K562 (cell line): ENCODE results near the gene FUT6. TPM values are rescaled to one million over a fixed set of nuclear protein-coding genes. Genes with fewer than 3 reads are reported as not detected.

Experiments
- CBFA2T2 ChIP-seq: fragments of 450-650 bp; conservative IDR thresholded peaks from 2 replicates; pipeline ENCODE4 v1.6.1; 2017; ENCODE audit warnings: mild to moderate bottlenecking
- ELF1 ChIP-seq: fragments of 200-800 bp; sonication (Bioruptor generic); IDR thresholded peaks from 2 replicates; pipeline ENCODE4 v1.6.1; 2016; ENCODE audit warnings: missing genetic modification characterization, missing compliant biosample characterization
- MXI1 ChIP-seq: IDR thresholded peaks from 2 replicates; pipeline ENCODE4 v1.6.1; 2011; ENCODE audit warnings: low read depth, mild to moderate bottlenecking, improper control_type of control experiment, low read length
- NCOA1 ChIP-seq: fragments of 450-650 bp; IDR thresholded peaks from 2 replicates; pipeline ENCODE4 v1.6.1; 2016; ENCODE audit warnings: low read depth
- NR2C1 ChIP-seq, 2 experiments: fragments of 450-650 bp; IDR thresholded peaks; 2 replicates each; pipeline ENCODE4 v1.6.1; 2017; ENCODE audit warnings: mild to moderate bottlenecking in 2 of 2, antibody characterized with exemption in 1 of 2, inconsistent platforms in 1 of 2, missing compliant biosample characterization in 1 of 2, missing genetic modification characterization in 1 of 2
- POU5F1 ChIP-seq: fragments of 150-350 bp; IDR thresholded peaks from 2 replicates; pipeline ENCODE4 v1.6.1; 2014; ENCODE audit warnings: borderline replicate concordance, low read length, low read depth, mild to moderate bottlenecking; ENCODE audit not compliant: partially characterized antibody
- SAP30 ChIP-seq: fragments of 200-600 bp; sonication (generic); IDR thresholded peaks from 2 replicates; pipeline ENCODE4 v1.6.1; 2012; ENCODE audit warnings: borderline replicate concordance, low read depth, mild to moderate bottlenecking, moderate library complexity, low read length, control low read depth, inconsistent platforms; ENCODE audit not compliant: insufficient read depth, poor library complexity, severe bottlenecking
- TAF9B ChIP-seq: fragments of 450-650 bp; IDR thresholded peaks from 2 replicates; pipeline ENCODE4 v1.6.1; 2018; ENCODE audit warnings: mild to moderate bottlenecking; ENCODE audit not compliant: partially characterized antibody
- TBP ChIP-seq: optimal IDR thresholded peaks from 2 replicates; pipeline ENCODE3; 2011; ENCODE audit warnings: low read depth, low read length, improper control_type of control experiment
- polyA plus RNA-seq, 8 experiments: library from polyadenylated mRNA; depleted of rRNA in 4 of 8; stranded (reverse) in 5 of 8; unstranded in 3 of 8; fragments of >200 nt; fragmentation: Nextera tagmentation in 2 of 8; fragmentation: Illumina TruSeq in 1 of 8; extraction: Ambion mirVana in 2 of 8; extraction: Trizol in 1 of 8; gene quantifications; 2 replicates each; pipeline versions ENCODE4 v1.2.1 to v1.2.3, GENCODE V29; 2011 to 2014; ENCODE audit warnings: inconsistent platforms in 1 of 8, missing spikeins in 1 of 8
- total RNA-seq, 7 experiments: library from RNA; depleted of rRNA in 6 of 7; stranded (reverse); fragments of >200 nt in 6 of 7; fragmentation: Illumina TruSeq in 2 of 7; extraction: Trizol in 2 of 7; gene quantifications; 2 replicates each; pipeline versions ENCODE4 v1.2.1 to v1.2.3, GENCODE V29; 2011 to 2021; ENCODE audit warnings: low replicate concordance in 1 of 7
- TF ChIP-seq, protein P1 (sequence below), 2 experiments: fragments of 150-350 bp in 1 of 2; IDR thresholded peaks; 2 replicates each; pipeline ENCODE4 v1.6.1; 2012 to 2016; ENCODE audit warnings: low read depth in 2 of 2, low read length in 2 of 2, mild to moderate bottlenecking in 1 of 2, moderate library complexity in 1 of 2
- TF ChIP-seq, protein P2 (sequence below): sonication (generic); formaldehyde crosslinking; IDR thresholded peaks from 2 replicates; pipeline ENCODE4 v1.8.0; 2022; ENCODE audit warnings: missing genetic modification reagents, mild to moderate bottlenecking, borderline replicate concordance
- TF ChIP-seq, protein P3 (sequence below): IDR thresholded peaks from 3 replicates; pipeline ENCODE4 v1.6.1; 2011; ENCODE audit warnings: borderline replicate concordance, mild to moderate bottlenecking; ENCODE audit not compliant: insufficient read length, insufficient read depth
- TF ChIP-seq, protein P4 (sequence below): fragments of 250-450 bp; sonication (Bioruptor Pico); IDR thresholded peaks from 2 replicates; pipeline ENCODE4 v1.5.0; 2021; ENCODE audit warnings: mild to moderate bottlenecking, moderate library complexity

FUT6 gene
- total and polyA plus RNA-seq, 9 of the 15 experiments (the other 6 are each of a cell fraction or from before 2014, with no cell fraction given), result 0.04 TPM; not detected in 8

DNA sequence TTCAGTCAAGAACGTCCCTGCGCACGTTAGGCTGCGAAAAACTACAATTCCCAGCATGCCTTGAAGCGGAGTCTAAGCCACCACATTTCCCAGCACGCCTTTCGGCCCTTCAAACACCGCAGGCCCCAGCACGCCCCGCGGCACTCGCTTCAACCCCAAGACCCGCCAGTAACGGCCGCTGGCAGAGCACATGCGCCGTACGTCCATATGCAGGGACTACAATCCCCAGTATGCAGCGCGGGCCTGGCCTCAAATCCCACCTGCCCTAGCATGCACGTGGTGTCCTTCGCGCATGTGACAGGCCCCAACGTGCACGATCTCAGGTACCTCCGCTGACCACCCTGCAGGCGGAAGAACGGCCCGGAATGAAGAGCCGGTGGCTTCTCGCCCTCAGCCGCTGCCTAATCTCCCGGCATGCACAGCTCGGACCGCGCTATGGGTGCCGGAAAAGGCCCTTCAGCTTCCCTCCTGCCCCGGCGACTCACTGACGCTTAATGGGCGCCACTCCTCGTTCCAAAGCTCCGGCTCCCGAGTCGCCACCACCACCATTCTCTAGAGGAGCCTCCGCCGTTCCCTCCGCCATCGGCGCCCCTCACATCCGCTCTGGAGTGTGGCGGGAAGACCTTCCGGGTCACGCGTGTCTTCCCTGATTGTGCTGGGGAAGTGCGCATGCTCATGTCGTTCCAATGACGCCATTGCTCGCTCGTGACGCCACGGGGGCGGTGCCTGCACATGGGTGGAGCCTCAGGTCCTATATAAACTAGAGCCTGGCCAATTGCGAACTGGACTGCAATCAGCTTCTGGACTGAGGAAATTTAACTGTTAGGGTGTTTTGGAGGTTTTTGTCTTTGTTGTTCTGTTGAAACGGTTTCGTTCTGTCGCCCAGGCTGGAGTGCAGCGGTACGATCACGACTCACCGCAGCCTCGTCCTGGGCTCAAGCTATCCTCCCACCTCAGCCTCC is 48.7 kb downstream of the FUT6 start, which contains the start of gene DUS3L (continued):
- TF ChIP-seq, protein P1, sequence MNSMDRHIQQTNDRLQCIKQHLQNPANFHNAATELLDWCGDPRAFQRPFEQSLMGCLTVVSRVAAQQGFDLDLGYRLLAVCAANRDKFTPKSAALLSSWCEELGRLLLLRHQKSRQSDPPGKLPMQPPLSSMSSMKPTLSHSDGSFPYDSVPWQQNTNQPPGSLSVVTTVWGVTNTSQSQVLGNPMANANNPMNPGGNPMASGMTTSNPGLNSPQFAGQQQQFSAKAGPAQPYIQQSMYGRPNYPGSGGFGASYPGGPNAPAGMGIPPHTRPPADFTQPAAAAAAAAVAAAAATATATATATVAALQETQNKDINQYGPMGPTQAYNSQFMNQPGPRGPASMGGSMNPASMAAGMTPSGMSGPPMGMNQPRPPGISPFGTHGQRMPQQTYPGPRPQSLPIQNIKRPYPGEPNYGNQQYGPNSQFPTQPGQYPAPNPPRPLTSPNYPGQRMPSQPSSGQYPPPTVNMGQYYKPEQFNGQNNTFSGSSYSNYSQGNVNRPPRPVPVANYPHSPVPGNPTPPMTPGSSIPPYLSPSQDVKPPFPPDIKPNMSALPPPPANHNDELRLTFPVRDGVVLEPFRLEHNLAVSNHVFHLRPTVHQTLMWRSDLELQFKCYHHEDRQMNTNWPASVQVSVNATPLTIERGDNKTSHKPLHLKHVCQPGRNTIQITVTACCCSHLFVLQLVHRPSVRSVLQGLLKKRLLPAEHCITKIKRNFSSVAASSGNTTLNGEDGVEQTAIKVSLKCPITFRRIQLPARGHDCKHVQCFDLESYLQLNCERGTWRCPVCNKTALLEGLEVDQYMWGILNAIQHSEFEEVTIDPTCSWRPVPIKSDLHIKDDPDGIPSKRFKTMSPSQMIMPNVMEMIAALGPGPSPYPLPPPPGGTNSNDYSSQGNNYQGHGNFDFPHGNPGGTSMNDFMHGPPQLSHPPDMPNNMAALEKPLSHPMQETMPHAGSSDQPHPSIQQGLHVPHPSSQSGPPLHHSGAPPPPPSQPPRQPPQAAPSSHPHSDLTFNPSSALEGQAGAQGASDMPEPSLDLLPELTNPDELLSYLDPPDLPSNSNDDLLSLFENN (IDR thresholded peaks at IDR 0.05; ENCODE audit: low read depth in 2 of 2, low read length in 2 of 2), result peak in 1 of 2 experiments; percentile 44; a peak in 1 of 4 replicates
- peak; percentile 98 for TF ChIP-seq MXI1
- TF ChIP-seq, protein P2, sequence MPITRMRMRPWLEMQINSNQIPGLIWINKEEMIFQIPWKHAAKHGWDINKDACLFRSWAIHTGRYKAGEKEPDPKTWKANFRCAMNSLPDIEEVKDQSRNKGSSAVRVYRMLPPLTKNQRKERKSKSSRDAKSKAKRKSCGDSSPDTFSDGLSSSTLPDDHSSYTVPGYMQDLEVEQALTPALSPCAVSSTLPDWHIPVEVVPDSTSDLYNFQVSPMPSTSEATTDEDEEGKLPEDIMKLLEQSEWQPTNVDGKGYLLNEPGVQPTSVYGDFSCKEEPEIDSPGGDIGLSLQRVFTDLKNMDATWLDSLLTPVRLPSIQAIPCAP (CRISPR knock-in tag), result no peak
- TF ChIP-seq, protein P3, sequence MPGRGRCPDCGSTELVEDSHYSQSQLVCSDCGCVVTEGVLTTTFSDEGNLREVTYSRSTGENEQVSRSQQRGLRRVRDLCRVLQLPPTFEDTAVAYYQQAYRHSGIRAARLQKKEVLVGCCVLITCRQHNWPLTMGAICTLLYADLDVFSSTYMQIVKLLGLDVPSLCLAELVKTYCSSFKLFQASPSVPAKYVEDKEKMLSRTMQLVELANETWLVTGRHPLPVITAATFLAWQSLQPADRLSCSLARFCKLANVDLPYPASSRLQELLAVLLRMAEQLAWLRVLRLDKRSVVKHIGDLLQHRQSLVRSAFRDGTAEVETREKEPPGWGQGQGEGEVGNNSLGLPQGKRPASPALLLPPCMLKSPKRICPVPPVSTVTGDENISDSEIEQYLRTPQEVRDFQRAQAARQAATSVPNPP, result no peak
- peak; percentile 98 for TF ChIP-seq TBP
- TF ChIP-seq SAP30, result peak; percentile 99
- peak; percentile 86 for TF ChIP-seq ELF1 (tag)
- peak; percentile 100 for TF ChIP-seq NR2C1 (IDR thresholded peaks at IDR 0.05)
- peak; percentile 99 for TF ChIP-seq NR2C1 (tag; IDR thresholded peaks at IDR 0.05)
- peak; percentile 10 for TF ChIP-seq POU5F1
- peak; percentile 87 for TF ChIP-seq TAF9B
- peak; percentile 67 for TF ChIP-seq CBFA2T2
- TF ChIP-seq, protein P4, sequence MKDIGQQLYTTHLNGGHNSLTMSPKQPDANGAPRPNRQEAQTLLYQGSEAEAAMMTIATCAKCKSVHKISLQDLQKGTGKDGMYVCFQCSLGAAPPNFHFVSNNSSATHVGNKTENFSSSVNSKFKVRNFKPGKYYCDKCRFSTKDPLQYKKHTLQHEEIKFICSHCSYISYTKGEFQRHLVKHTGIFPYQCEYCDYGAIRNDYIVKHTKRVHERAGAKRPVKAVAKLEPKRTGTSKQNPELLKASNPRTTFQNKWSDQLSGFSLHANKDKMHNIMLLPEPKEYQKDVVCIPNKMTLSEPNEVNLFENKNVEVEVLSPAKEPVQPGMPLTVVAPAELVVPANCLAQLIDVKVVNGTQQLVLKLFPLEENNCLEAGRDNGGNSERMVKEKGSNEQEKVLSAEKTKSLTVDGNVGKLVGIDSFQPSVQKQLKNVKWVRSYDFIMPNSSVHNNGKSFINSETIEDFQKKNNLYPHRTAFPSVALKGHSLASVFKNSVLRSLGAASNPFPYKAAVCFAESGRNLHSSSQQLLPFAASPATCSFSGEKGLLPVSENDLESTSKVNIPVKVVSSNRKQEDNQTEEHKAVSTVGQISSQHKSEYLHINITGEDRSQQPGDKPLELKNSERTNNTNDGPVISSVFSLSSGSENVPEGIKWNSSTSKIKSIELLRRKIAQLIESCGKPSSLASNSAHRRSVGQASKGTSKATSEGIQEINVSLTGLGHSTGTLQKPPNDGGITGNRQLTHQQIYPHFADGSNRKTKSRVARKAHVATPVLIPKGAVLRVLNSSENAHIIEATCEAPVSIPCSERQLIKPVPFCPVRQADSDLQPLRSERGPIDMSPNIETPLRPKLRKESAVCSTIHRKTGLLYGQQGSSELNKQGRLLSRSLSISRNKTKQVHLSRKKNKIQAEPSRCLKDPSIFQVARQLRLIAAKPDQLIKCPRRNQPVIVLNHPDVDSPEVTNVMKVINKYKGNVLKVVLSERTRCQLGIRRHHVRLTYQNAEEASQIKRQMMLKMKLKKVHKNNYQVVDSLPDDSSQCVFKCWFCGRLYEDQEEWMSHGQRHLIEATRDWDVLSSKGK (CRISPR knock-in tag), result no peak
- TF ChIP-seq NCOA1, result peak; percentile 93
